Neural cell (in vitro differentiated cells): ENCODE results near the gene IL22RA2. TPM values are rescaled to one million over a fixed set of nuclear protein-coding genes. Genes with fewer than 3 reads are reported as not detected.

Experiments used
- H2AFZ ChIP-seq: fragments of 200-600, 300-800 bp; sonication (generic), shearing (Covaris generic); 2 replicates; pipeline ENCODE4 v1.6.0; 2014; ENCODE audit warnings: low read depth, mild to moderate bottlenecking, antibody characterized with exemption, low read length, moderate library complexity
- H3F3A ChIP-seq: fragments of 200-600 bp; shearing (Covaris generic); 2 replicates; pipeline ENCODE4 v1.6.1; 2016; ENCODE audit warnings: mild to moderate bottlenecking, moderate library complexity, mixed read lengths, antibody characterized with exemption, low read length; ENCODE audit not compliant: insufficient read depth, poor library complexity, severe bottlenecking
- H3K27ac ChIP-seq: fragments of 200-600, 300-800 bp; sonication (generic), shearing (Covaris generic); 2 replicates; pipeline ENCODE4 v1.5.1; 2014; ENCODE audit warnings: mild to moderate bottlenecking, low read length, moderate library complexity
- H3K27me3 ChIP-seq: fragments of 300-800, 200-600 bp; sonication (generic), shearing (Covaris generic); 2 replicates; pipeline ENCODE4 v1.6.0; 2014; ENCODE audit warnings: mild to moderate bottlenecking, low read depth, low read length, moderate library complexity; ENCODE audit not compliant: insufficient read depth
- H3K36me3 ChIP-seq: fragments of 300-800, 200-600 bp; sonication (generic), shearing (Covaris generic); 2 replicates; pipeline ENCODE4 v1.5.1; 2014; ENCODE audit warnings: mild to moderate bottlenecking, antibody characterized with exemption, low read length, moderate library complexity; ENCODE audit not compliant: insufficient read depth
- H3K4me2 ChIP-seq: fragments of 300-800, 200-600 bp; sonication (generic), shearing (Covaris generic); 2 replicates; pipeline ENCODE4 v1.6.0; 2014; ENCODE audit warnings: mild to moderate bottlenecking, low read length
- H3K4me3 ChIP-seq: fragments of 300-800, 200-600 bp; sonication (generic), shearing (Covaris generic); 2 replicates; pipeline ENCODE4 v1.5.1; 2014; ENCODE audit warnings: mild to moderate bottlenecking, low read length, moderate library complexity
- H3K79me2 ChIP-seq: fragments of 200-600 bp; shearing (Covaris generic); replicated peaks from 2 replicates; pipeline ENCODE4 v1.6.0; 2014; ENCODE audit warnings: mild to moderate bottlenecking, low read length, moderate library complexity; ENCODE audit not compliant: insufficient read depth
- H3K9ac ChIP-seq: fragments of 300-800, 200-600 bp; sonication (generic), shearing (Covaris generic); 2 replicates; pipeline ENCODE4 v1.6.1; 2016; ENCODE audit warnings: mild to moderate bottlenecking, low read length, mixed read lengths
- H3K9me2 ChIP-seq: fragments of 200-600 bp; shearing (Covaris generic); 2 replicates; pipeline ENCODE4 v1.6.1; 2016; ENCODE audit warnings: mild to moderate bottlenecking, low read length, mixed read lengths; ENCODE audit not compliant: insufficient read depth
- H3K9me3 ChIP-seq: fragments of 200-600, 300-800 bp; sonication (generic), shearing (Covaris generic); 2 replicates; pipeline ENCODE4 v1.6.1; 2016; ENCODE audit warnings: mild to moderate bottlenecking, mixed run types, low read length, moderate library complexity, mixed read lengths
- H4K20me1 ChIP-seq: fragments of 200-600 bp; shearing (Covaris generic); 2 replicates; pipeline ENCODE4 v1.6.1; 2016; ENCODE audit warnings: mild to moderate bottlenecking, mixed run types; ENCODE audit not compliant: insufficient read depth
- EP300 ChIP-seq: fragments of 450-650 bp; conservative IDR thresholded peaks from 2 replicates; pipeline ENCODE4 v1.6.1; 2014; ENCODE audit warnings: antibody characterized with exemption, mild to moderate bottlenecking, moderate library complexity; ENCODE audit not compliant: poor library complexity, severe bottlenecking
- EZH2 ChIP-seq: fragments of 200-600, 300-800 bp; shearing (Covaris generic), sonication (generic); IDR thresholded peaks from 2 replicates; pipeline ENCODE4 v1.6.1; 2014; ENCODE audit warnings: antibody characterized with exemption, low read length, borderline replicate concordance, mild to moderate bottlenecking; ENCODE audit not compliant: insufficient read depth, poor library complexity, severe bottlenecking
- MXI1 ChIP-seq: fragments of 450-650 bp; conservative IDR thresholded peaks from 2 replicates; pipeline ENCODE4 v1.6.1; 2014; ENCODE audit warnings: antibody characterized with exemption, mild to moderate bottlenecking; ENCODE audit not compliant: poor library complexity, severe bottlenecking
- POLR2AphosphoS5 ChIP-seq: IDR thresholded peaks from 2 replicates; pipeline ENCODE4 v1.6.1; 2012
- RAD21 ChIP-seq: fragments of 450-650 bp; conservative IDR thresholded peaks from 2 replicates; pipeline ENCODE4 v1.6.1; 2014; ENCODE audit warnings: antibody characterized with exemption, mild to moderate bottlenecking, moderate library complexity
- REST ChIP-seq: IDR thresholded peaks from 2 replicates; pipeline ENCODE4 v1.6.1; 2012; ENCODE audit warnings: borderline replicate concordance
- SMC3 ChIP-seq: fragments of 450-650 bp; conservative IDR thresholded peaks from 2 replicates; pipeline ENCODE4 v1.6.1; 2014; ENCODE audit warnings: antibody characterized with exemption, mild to moderate bottlenecking, moderate library complexity; ENCODE audit not compliant: poor library complexity
- TAF1 ChIP-seq: IDR thresholded peaks from 2 replicates; pipeline ENCODE4 v1.6.1; 2012; ENCODE audit warnings: low read depth
- polyA plus RNA-seq: library from polyadenylated mRNA; depleted of rRNA; stranded (reverse); fragments of >200 nt; gene quantifications from 2 replicates; pipeline ENCODE4 v1.2.3, GENCODE V29; 2014
- TF ChIP-seq, protein P1 (sequence below): fragments of 450-650 bp; IDR thresholded peaks from 2 replicates; pipeline ENCODE4 v1.5.1; 2014; ENCODE audit warnings: antibody characterized with exemption, mild to moderate bottlenecking, moderate library complexity; ENCODE audit not compliant: poor library complexity, severe bottlenecking

IL22RA2 gene
- polyA plus RNA-seq, 1 donor from 2014 or later: not detected

DNA sequence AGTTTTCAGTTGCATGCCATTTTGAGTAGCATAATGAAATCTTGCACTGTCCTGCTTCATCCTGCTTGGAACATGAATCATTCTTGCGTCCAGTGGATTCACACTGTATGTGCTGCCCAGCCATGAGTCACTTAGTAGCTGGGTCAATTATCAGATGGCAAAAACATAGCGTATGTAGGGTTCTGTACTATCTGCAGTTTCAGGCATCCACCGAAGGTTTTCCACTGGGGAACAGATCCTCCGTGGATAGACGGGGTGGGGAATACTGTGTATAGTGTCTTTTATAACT, 61.4 kb downstream of the IL22RA2 start:
- H3K9me2 ChIP-seq: no peaks in the 10 kb centered on the region
- TF ChIP-seq SMC3 (no peak), POLR2AphosphoS5 (no peak), EP300 (no peak), RAD21 (no peak), MXI1 (no peak), REST (no peak), TAF1 (no peak), EZH2 (no peak)
- TF ChIP-seq, protein P1, sequence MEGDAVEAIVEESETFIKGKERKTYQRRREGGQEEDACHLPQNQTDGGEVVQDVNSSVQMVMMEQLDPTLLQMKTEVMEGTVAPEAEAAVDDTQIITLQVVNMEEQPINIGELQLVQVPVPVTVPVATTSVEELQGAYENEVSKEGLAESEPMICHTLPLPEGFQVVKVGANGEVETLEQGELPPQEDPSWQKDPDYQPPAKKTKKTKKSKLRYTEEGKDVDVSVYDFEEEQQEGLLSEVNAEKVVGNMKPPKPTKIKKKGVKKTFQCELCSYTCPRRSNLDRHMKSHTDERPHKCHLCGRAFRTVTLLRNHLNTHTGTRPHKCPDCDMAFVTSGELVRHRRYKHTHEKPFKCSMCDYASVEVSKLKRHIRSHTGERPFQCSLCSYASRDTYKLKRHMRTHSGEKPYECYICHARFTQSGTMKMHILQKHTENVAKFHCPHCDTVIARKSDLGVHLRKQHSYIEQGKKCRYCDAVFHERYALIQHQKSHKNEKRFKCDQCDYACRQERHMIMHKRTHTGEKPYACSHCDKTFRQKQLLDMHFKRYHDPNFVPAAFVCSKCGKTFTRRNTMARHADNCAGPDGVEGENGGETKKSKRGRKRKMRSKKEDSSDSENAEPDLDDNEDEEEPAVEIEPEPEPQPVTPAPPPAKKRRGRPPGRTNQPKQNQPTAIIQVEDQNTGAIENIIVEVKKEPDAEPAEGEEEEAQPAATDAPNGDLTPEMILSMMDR: no peak
- no peak overlapping the region for H2AFZ ChIP-seq
- H3K27me3 ChIP-seq: no peaks in the 10 kb centered on the region
- no peaks in the 10 kb centered on the region for H3F3A ChIP-seq
- no peak overlapping the region for H3K4me3 ChIP-seq
- H4K20me1 ChIP-seq: no peaks in the 10 kb centered on the region
- H3K36me3 ChIP-seq: no peaks in the 10 kb centered on the region
- H3K4me2 ChIP-seq: no peak overlapping the region
- H3K9ac ChIP-seq: no peak overlapping the region
- H3K27ac ChIP-seq: no peak overlapping the region
- no peaks in the 10 kb centered on the region for H3K79me2 ChIP-seq
- H3K9me3 ChIP-seq: no peaks in the 10 kb centered on the region

DNA sequence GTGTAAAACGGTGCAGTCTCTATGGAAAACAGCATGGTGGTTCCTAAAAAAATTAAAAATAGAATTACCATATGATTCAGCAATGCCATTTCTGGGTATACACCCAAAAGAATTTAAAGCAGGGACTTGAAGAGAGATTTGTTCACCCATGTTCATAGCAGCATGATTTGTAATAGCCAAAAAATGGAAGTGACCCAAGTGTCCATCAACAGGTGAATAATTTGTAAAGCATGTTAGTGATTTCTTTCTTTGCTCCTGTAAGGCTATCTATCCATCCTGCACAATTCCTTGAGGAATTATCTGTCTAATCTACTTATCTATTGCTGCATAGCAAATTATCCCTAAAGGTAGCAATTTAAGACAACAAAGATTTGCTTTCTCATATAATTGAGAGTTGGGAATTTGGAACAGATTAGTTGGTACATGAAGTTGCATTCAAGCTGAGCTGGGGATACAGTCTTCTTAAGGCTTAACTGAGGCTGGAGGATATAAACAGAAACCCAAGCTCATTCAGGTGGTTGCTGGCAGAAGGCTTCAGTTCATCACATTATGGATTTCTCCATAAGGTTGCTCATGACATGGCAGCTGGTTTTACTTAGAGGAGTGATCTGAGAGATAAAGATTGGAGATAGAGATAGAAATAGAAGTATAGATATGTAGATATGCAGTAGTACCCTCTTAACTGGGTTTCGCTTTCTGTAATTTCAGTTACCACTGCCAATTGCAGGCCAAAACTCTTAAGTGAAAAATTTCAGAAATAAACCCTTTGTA, 62.0 kb downstream of the IL22RA2 start:
- H3K4me3 ChIP-seq: no peak overlapping the region
- H3K9me2 ChIP-seq: no peaks in the 10 kb centered on the region
- H3K36me3 ChIP-seq: no peaks in the 10 kb centered on the region
- H3K27me3 ChIP-seq: no peaks in the 10 kb centered on the region
- no peaks in the 10 kb centered on the region for H3K79me2 ChIP-seq
- no peak overlapping the region for H3K4me2 ChIP-seq
- H2AFZ ChIP-seq: no peak overlapping the region
- H3K9ac ChIP-seq: no peak overlapping the region
- no peaks in the 10 kb centered on the region for H3F3A ChIP-seq
- TF ChIP-seq, protein P1: no peak
- no peak for TF ChIP-seq SMC3
- TF ChIP-seq REST: no peak
- TF ChIP-seq EZH2: no peak
- TF ChIP-seq EP300: no peak
- H3K9me3 ChIP-seq: no peaks in the 10 kb centered on the region
- H3K27ac ChIP-seq: no peak overlapping the region
- H4K20me1 ChIP-seq: no peaks in the 10 kb centered on the region
